ENCODE results near the gene WDFY2. TPM values are rescaled to one million over a fixed set of nuclear protein-coding genes. Genes with fewer than 3 reads are reported as not detected.

WDFY2 gene
- total and polyA plus RNA-seq, 2 of the 13 experiments (the other 11 are each of a cell fraction or from before 2014, with no cell fraction given) = 22.6 to 27.0 TPM

- TF ChIP-seq ZNF512B (CRISPR knock-in tag; IDR thresholded peaks at IDR 0.05; ENCODE audit: borderline replicate concordance) = 0 out of 2 replicates have a peak, but pooled peaks have one; percentile 43
- peak; percentile 88 for TF ChIP-seq ETV5 (CRISPR knock-in tag; IDR thresholded peaks at IDR 0.05; ENCODE audit: borderline replicate concordance)
- no peak for TF ChIP-seq POLR2AphosphoS2 (IDR thresholded peaks at IDR 0.05; ENCODE audit: low read depth, low read length)
- 0 out of 2 replicates have a peak, but pooled peaks have one; percentile 30 for TF ChIP-seq KLF9 (CRISPR knock-in tag; IDR thresholded peaks at IDR 0.05; ENCODE audit: low read depth)
- peak; percentile 42 for TF ChIP-seq ZNF781 (CRISPR knock-in tag; IDR thresholded peaks at IDR 0.05; ENCODE audit: borderline replicate concordance, not compliant biosample characterization)
- TF ChIP-seq TFE3 (CRISPR knock-in tag; IDR thresholded peaks at IDR 0.05) = no peak; the same call in 1 of the 2 replicates
- TF ChIP-seq EEA1 (CRISPR knock-in tag; IDR thresholded peaks at IDR 0.05; ENCODE audit: borderline replicate concordance) = peak; percentile 85
- TF ChIP-seq NCOA5 (CRISPR knock-in tag; IDR thresholded peaks at IDR 0.05) = no peak
- TF ChIP-seq NRL (CRISPR knock-in tag; IDR thresholded peaks at IDR 0.05; ENCODE audit: borderline replicate concordance) = peak; percentile 43; the same call in 1 of the 2 replicates
- no peak; the same call in 1 of the 2 replicates for TF ChIP-seq NCOA2 (CRISPR knock-in tag; IDR thresholded peaks at IDR 0.05)
- TF ChIP-seq ZNF431 (CRISPR knock-in tag; IDR thresholded peaks at IDR 0.05; ENCODE audit: borderline replicate concordance, low read depth) = peak; percentile 70; the same call in 1 of the 2 replicates
- TF ChIP-seq ZMYM4 (CRISPR knock-in tag; IDR thresholded peaks at IDR 0.05) = no peak; the same call in 1 of the 2 replicates
- no peak for TF ChIP-seq HNF1A (IDR thresholded peaks at IDR 0.05; ENCODE audit: low read depth)
- 0 out of 2 replicates have a peak, but pooled peaks have one; percentile 24 for TF ChIP-seq HNF1A (CRISPR knock-in tag; IDR thresholded peaks at IDR 0.05; ENCODE audit: borderline replicate concordance)
- TF ChIP-seq WIZ (CRISPR knock-in tag; IDR thresholded peaks at IDR 0.05) = no peak
- no peak; the same call in 1 of the 2 replicates for TF ChIP-seq PATZ1 (CRISPR knock-in tag; IDR thresholded peaks at IDR 0.05)
- TF ChIP-seq RBM39 (IDR thresholded peaks at IDR 0.05; ENCODE audit: low read depth, low read length, poor library complexity, severe bottlenecking) = peak; percentile 36
These were observed 219.4 kb downstream of the WDFY2 start, which contains the start of gene DHRS12 (continued) for GRCh38 chr13:51803422-51804294.

Data from HepG2 (cell line).